Measurements from ENCODE around the gene BMPR1B. TPM values are rescaled to one million over a fixed set of nuclear protein-coding genes. Genes with fewer than 3 reads are reported as not detected.

Gene BMPR1B
- total RNA-seq, 1 donor from 2014 or later, result not detected

GRCh38 chr4:94811643-94812042, 53.9 kb downstream of the BMPR1B start:
- H3K27ac Mint-ChIP-seq, result no peak overlapping the region
- intact Hi-C loops (cut with micrococcal nuclease), result no loop called here
- H3K27me3 Mint-ChIP-seq, result no peaks in the 10 kb centered on the region
- no peaks in the 10 kb centered on the region for H3K4me1 Mint-ChIP-seq
- ATAC-seq (ENCODE audit: low read depth) (no peak), DNase-seq (no peak)
- no peak overlapping the region for H3K4me3 Mint-ChIP-seq
- H3K9me3 Mint-ChIP-seq, result no peaks in the 10 kb centered on the region
- CTCF ChIA-PET, result no interaction called here
- TF ChIP-seq, protein P1, sequence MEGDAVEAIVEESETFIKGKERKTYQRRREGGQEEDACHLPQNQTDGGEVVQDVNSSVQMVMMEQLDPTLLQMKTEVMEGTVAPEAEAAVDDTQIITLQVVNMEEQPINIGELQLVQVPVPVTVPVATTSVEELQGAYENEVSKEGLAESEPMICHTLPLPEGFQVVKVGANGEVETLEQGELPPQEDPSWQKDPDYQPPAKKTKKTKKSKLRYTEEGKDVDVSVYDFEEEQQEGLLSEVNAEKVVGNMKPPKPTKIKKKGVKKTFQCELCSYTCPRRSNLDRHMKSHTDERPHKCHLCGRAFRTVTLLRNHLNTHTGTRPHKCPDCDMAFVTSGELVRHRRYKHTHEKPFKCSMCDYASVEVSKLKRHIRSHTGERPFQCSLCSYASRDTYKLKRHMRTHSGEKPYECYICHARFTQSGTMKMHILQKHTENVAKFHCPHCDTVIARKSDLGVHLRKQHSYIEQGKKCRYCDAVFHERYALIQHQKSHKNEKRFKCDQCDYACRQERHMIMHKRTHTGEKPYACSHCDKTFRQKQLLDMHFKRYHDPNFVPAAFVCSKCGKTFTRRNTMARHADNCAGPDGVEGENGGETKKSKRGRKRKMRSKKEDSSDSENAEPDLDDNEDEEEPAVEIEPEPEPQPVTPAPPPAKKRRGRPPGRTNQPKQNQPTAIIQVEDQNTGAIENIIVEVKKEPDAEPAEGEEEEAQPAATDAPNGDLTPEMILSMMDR (IDR thresholded peaks at IDR 0.05), result no peak
- H3K36me3 Mint-ChIP-seq (ENCODE audit: low read depth), result no peaks in the 10 kb centered on the region
- POLR2A ChIA-PET, result no interaction called here

- H3K27me3 Mint-ChIP-seq, result no peaks in the 10 kb centered on the region
- intact Hi-C loops (cut with micrococcal nuclease), result no loop called here
- ChIA-PET CTCF (no interaction called here), POLR2A (no interaction called here)
- TF ChIP-seq, protein P1 (IDR thresholded peaks at IDR 0.05), result no peak
- ATAC-seq (ENCODE audit: low read depth) (no peak), DNase-seq (no peak)
- H3K36me3 Mint-ChIP-seq (ENCODE audit: low read depth), result no peaks in the 10 kb centered on the region
- no peak overlapping the region for H3K27ac Mint-ChIP-seq
- no peaks in the 10 kb centered on the region for H3K9me3 Mint-ChIP-seq
- H3K4me1 Mint-ChIP-seq, result no peaks in the 10 kb centered on the region
- no peak overlapping the region for H3K4me3 Mint-ChIP-seq
These were observed 55.5 kb downstream of the BMPR1B start for GRCh38 chr4:94813221-94813620.

- Mint-ChIP-seq H3K27ac (no peak overlapping the region), H3K36me3 (ENCODE audit: low read depth) (no peaks in the 10 kb centered on the region), H3K4me1 (no peaks in the 10 kb centered on the region), H3K4me3 (no peak overlapping the region), H3K27me3 (no peaks in the 10 kb centered on the region), H3K9me3 (no peaks in the 10 kb centered on the region)
- ATAC-seq (ENCODE audit: low read depth) (no peak), DNase-seq (no peak)
- POLR2A ChIA-PET, result no interaction called here
- intact Hi-C loops (cut with micrococcal nuclease), result no loop called here
- CTCF ChIA-PET, result no interaction called here
- TF ChIP-seq, protein P1 (IDR thresholded peaks at IDR 0.05), result no peak
These were observed 56.5 kb downstream of the BMPR1B start for GRCh38 chr4:94814237-94814636.

DNA sequence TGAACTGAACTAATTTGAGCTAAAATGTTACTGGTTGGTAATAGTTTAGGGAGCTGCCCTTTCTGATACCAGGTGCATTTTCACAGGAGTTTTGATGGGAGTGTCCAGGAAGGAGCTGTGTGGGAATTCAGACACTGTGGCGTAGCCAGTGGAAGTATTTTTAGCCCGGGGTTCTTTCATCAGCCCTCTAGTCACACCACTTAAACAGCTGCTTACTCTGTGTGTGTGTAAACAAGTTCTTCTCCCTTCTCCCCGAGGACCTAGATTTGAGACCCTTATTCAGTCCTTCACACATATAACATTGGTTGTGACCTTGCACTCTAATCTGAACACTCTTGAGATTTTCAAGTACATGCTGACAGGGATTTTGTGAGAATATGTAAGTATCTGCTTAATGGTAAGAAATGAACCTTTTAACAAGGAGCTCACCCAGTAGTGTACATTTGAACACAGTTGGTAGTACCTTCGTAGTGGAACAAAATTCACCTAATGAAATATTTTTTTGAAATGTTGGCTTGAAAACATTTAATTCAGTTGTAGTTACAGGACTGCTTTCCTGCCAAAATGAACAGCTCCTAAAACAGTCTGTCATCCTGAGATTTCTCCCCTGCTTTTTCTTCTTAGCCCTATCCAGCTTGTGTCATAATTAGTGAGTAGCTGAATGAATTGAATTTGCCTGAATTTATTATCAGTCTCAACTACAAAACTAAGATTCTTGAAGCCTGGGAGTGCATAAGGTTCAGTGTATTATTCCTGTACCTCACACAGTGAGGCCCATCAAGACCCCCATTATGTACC, 61.8 kb downstream of the BMPR1B start:
- intact Hi-C loops (cut with micrococcal nuclease), result no loop called here
- H3K27me3 Mint-ChIP-seq, result no peaks in the 10 kb centered on the region
- H3K4me1 Mint-ChIP-seq, result no peaks in the 10 kb centered on the region
- ATAC-seq (ENCODE audit: low read depth) (no peak), DNase-seq (no peak)
- no peaks in the 10 kb centered on the region for H3K36me3 Mint-ChIP-seq (ENCODE audit: low read depth)
- ChIA-PET CTCF (no interaction called here), POLR2A (no interaction called here)
- H3K9me3 Mint-ChIP-seq, result no peaks in the 10 kb centered on the region
- TF ChIP-seq, protein P1 (IDR thresholded peaks at IDR 0.05), result no peak
- H3K4me3 Mint-ChIP-seq, result no peak overlapping the region
- H3K27ac Mint-ChIP-seq, result no peak overlapping the region

- Mint-ChIP-seq H3K9me3 (no peaks in the 10 kb centered on the region), H3K4me3 (no peak overlapping the region), H3K27me3 (no peaks in the 10 kb centered on the region), H3K27ac (no peak overlapping the region), H3K4me1 (no peaks in the 10 kb centered on the region), H3K36me3 (ENCODE audit: low read depth) (no peaks in the 10 kb centered on the region)
- ChIA-PET POLR2A (no interaction called here), CTCF (no interaction called here)
- ATAC-seq (ENCODE audit: low read depth), result no peak
- no peak for DNase-seq
- intact Hi-C loops (cut with micrococcal nuclease), result no loop called here
- TF ChIP-seq, protein P1 (IDR thresholded peaks at IDR 0.05), result no peak
These were observed 68.5 kb downstream of the BMPR1B start for GRCh38 chr4:94826206-94826605.
